WI38 (cell line): ENCODE results near the gene MRPS2.

Experiments used
- H3K4me3 ChIP-seq: 2 replicates; pipeline ENCODE4 v1.5.1; 2011; ENCODE audit warnings: low read depth, mild to moderate bottlenecking, control low read depth, low read length
- CTCF ChIP-seq: IDR thresholded peaks from 2 replicates; pipeline ENCODE4 v1.5.1; 2012; ENCODE audit warnings: low read depth, mild to moderate bottlenecking, control low read depth, low read length

MRPS2 gene

GRCh38 chr9:135463140-135463539 lies 37.3 kb upstream of the MRPS2 start:
- H3K4me3 ChIP-seq: no peak overlapping the region

GRCh38 chr9:135464181-135464580 lies 36.3 kb upstream of the MRPS2 start:
- H3K4me3 ChIP-seq: no peak overlapping the region
- no peak for TF ChIP-seq CTCF

More at GRCh38 chr9:135463140-135463539, 37.3 kb upstream of the MRPS2 start:
- no peak for TF ChIP-seq CTCF

- H3K4me3 ChIP-seq: no peak overlapping the region
- TF ChIP-seq CTCF: no peak
Measured at GRCh38 chr9:135468854-135469521, 31.5 kb upstream of the MRPS2 start.

GRCh38 chr9:135471791-135472640 lies 28.5 kb upstream of the MRPS2 start:
- no peak overlapping the region for H3K4me3 ChIP-seq
- TF ChIP-seq CTCF: no peak

GRCh38 chr9:135473972-135474543 lies 26.4 kb upstream of the MRPS2 start:
- no peak for TF ChIP-seq CTCF
- H3K4me3 ChIP-seq: no peak overlapping the region

- TF ChIP-seq CTCF: peak; percentile 46
- H3K4me3 ChIP-seq: no peak overlapping the region
Measured at GRCh38 chr9:135474915-135475314, 25.6 kb upstream of the MRPS2 start.
